Pancreas (tissue), 10 donors: ENCODE results near the gene KCNK5. TPM values are rescaled to one million over a fixed set of nuclear protein-coding genes. Genes with fewer than 3 reads are reported as not detected.
A peak's percentile ranks its signal among the peaks of the same experiment; 100 is the strongest.

ENCODE experiments used
- ATAC-seq, 4 donors: fragments of 200-7000 bp; cut with Tn5 transposase; one replicate each; pipeline versions ENCODE4 v1.8.0 to v1.9.1; 2020; ENCODE audit warnings: mild to moderate bottlenecking in 4 of 4, moderate library complexity in 4 of 4
- DNase-seq, 6 donors: peaks; one replicate each; pipeline ENCODE4 v3.0.0-alpha.2; 2020
- FAIRE-seq: peaks from 2 replicates; lab custom pipeline; 2012; peaks lifted over from hg19 to GRCh38; lab: Jason Lieb, UNC
- H3K27ac ChIP-seq, 4 donors: fragments of 200-600 bp; sonication (generic); 1 replicate in 3 of 4; 2 replicates in 1 of 4; pipeline versions ENCODE4 v1.5.0 to v1.8.0; 2020
- H3K27me3 ChIP-seq, 4 donors: fragments of 200-600 bp; one replicate each; pipeline ENCODE4 v1.8.0; 2021
- H3K36me3 ChIP-seq, 3 donors: fragments of 200-600 bp; sonication (generic) in 1 of 3; one replicate each; pipeline versions ENCODE4 v1.5.0 to v1.8.0; 2020 to 2021
- H3K4me1 ChIP-seq, 3 donors: fragments of 200-600 bp; one replicate each; pipeline ENCODE4 v1.8.0; 2021
- H3K4me3 ChIP-seq, 4 donors: fragments of 200-600 bp; sonication (generic) in 2 of 4; one replicate each; pipeline versions ENCODE4 v1.5.0 to v1.8.0; 2020 to 2021
- H3K9me3 ChIP-seq, 4 donors: fragments of 200-600 bp; one replicate each; pipeline ENCODE4 v1.8.0; 2021
- CTCF ChIP-seq, 4 donors: fragments of 200-600 bp; sonication (generic) in 3 of 4; IDR thresholded peaks; one replicate each; pipeline versions ENCODE4 v1.5.0 to v1.8.0; 2021; ENCODE audit warnings: antibody characterized with exemption in 4 of 4
- WGBS, 2 donors: extraction: QIAGEN DNeasy Blood & Tissue Kit; methylation state at CpG; one replicate each; pipeline ENCODE4 v1.1.7; 2013; 5-methylcytosine and 5-hydroxymethylcytosine counted together
- intact Hi-C, 3 donors: fragments of 100-400 bp; cut with DNase I; formaldehyde crosslinking; loops; one replicate each; pipeline versions ENCODE4 v1.11.1 to v1.14.2; 2022
- polyA plus RNA-seq, 2 donors: library from polyadenylated mRNA; stranded (reverse); fragments of 200-250 nt; gene quantifications; one replicate each; pipeline ENCODE4 v1.2.3, GENCODE V29; 2013
- total RNA-seq, 6 donors: library from RNA; stranded (reverse); fragmentation: NEBNext Ultra II Directional in 4 of 6; extraction: Animal tissue kit (Norgen Biotek cat#: 25700) in 4 of 6; gene quantifications; one replicate each; pipeline versions ENCODE4 v1.2.1 to v1.2.4, GENCODE V29; 2021 to 2023
- donor health status: healthy with polysubstance abuse.
- donor health status: DM: no; HTN: no; CAD: no; lungs with moderate emphysema.
- donor health status: DM: no; HTN: no; CAD: no.
- donor health status: control.
- donor health status: control.
- donor health status: Bipolar disorder and iron deficiency.
- donor health status: DM: yes; HTN: yes; CAD: no.
- donor health status: DM: no; HTN: no; CAD: no.
- donor health status: DM: no; HTN: no; CAD: no.
- donor health status: DM: yes; HTN: yes; CAD: no.

KCNK5 gene
- total and polyA plus RNA-seq, 8 donors: 10.8 to 32.4 (median 19.8) TPM

- Histone ChIP-seq H3K27ac (peak overlapping the region; percentile 71 to 78 (median 75)), H3K9me3 (no peaks in the 10 kb centered on the region), H3K36me3 (no peaks in the 10 kb centered on the region), H3K27me3 (no peaks in the 10 kb centered on the region), H3K4me1 (peaks cover 3 to 12% (median 4%) of the 10 kb centered on the region in 3 donors), H3K4me3 (no peak overlapping the region)
- FAIRE-seq: no peak
- 40% methylated on average over 14 of the region's 14 CpGs for WGBS, 2 donors
- intact Hi-C loops: loop anchor here in 1 of 3 donors (10.0 kb wide), 1 partner anchor 135 kb away; no protein-coding TSS in a partner anchor
- peak; percentile 69 to 85 (median 80) for DNase-seq
- ATAC-seq: peak; percentile 65 to 84 (median 74)
- TF ChIP-seq CTCF (IDR thresholded peaks at IDR 0.05): no peak
Measured at GRCh38 chr6:39169448-39170344, 59.6 kb downstream of the KCNK5 start.

- no peaks in the 10 kb centered on the region for H3K9me3 ChIP-seq
- WGBS, 2 donors: 79 to 80% methylated on average over 10 of the region's 10 CpGs
- no peak for TF ChIP-seq CTCF (IDR thresholded peaks at IDR 0.05)
- FAIRE-seq (no peak), ATAC-seq (no peak), DNase-seq (no peak)
- H3K27ac ChIP-seq: no peak overlapping the region
- H3K4me1 ChIP-seq: peaks cover 3 to 12% (median 4%) of the 10 kb centered on the region in 3 donors
- no peaks in the 10 kb centered on the region for H3K27me3 ChIP-seq
- no peaks in the 10 kb centered on the region for H3K36me3 ChIP-seq
- H3K4me3 ChIP-seq: no peak overlapping the region
- intact Hi-C loops: loop anchor here (2.0 to 10.0 kb wide), 3 partner anchors 135 to 137 kb away; no protein-coding TSS in a partner anchor
Measured at GRCh38 chr6:39167866-39168625, 61.2 kb downstream of the KCNK5 start.

GRCh38 chr6:39167321-39167720, 62.0 kb downstream of the KCNK5 start:
- intact Hi-C loops: loop anchor here (2.0 to 10.0 kb wide), 3 partner anchors 135 to 137 kb away; no protein-coding TSS in a partner anchor
- Histone ChIP-seq H3K27me3 (no peaks in the 10 kb centered on the region), H3K9me3 (no peaks in the 10 kb centered on the region), H3K4me1 (peaks cover 3 to 12% (median 4%) of the 10 kb centered on the region in 3 donors), H3K4me3 (no peak overlapping the region), H3K27ac (no peak overlapping the region), H3K36me3 (no peaks in the 10 kb centered on the region)
- ATAC-seq: no peak
- TF ChIP-seq CTCF (IDR thresholded peaks at IDR 0.05): no peak
- WGBS, 2 donors: 88 to 94% methylated on average over 5 of the region's 5 CpGs
- FAIRE-seq: no peak
- DNase-seq: no peak

DNA sequence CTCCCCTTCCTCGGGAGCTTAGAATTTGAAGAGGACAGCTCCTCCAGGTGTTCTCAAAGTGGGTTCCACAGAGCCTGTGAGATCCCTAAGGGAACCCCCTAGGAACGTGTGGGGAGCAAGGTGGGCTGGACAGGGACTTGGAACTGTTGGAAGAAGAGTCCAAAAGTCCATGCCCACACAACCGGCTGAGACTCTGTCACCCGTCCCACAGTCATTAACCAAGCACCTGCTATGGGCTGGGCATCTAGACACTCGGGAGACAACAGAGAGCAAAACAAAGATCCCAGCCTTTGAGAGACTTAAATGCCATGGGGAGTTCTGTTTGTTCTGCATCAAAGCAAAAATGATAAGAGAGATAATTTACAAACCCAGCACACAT, 62.4 kb downstream of the KCNK5 start:
- Histone ChIP-seq H3K9me3 (no peaks in the 10 kb centered on the region), H3K27me3 (no peaks in the 10 kb centered on the region), H3K4me3 (no peak overlapping the region), H3K36me3 (no peaks in the 10 kb centered on the region), H3K27ac (no peak overlapping the region), H3K4me1 (peaks cover 3 to 12% (median 4%) of the 10 kb centered on the region in 3 donors)
- WGBS, 2 donors: 50 to 52% methylated on average over 5 of the region's 5 CpGs
- DNase-seq (no peak), ATAC-seq (no peak), FAIRE-seq (no peak)
- no peak for TF ChIP-seq CTCF (IDR thresholded peaks at IDR 0.05)
- intact Hi-C loops: loop anchor here (2.0 to 10.0 kb wide), 3 partner anchors 136 to 138 kb away; no protein-coding TSS in a partner anchor
